ENCODE data around the gene SRGAP1. TPM values are rescaled to one million over a fixed set of nuclear protein-coding genes. Genes with fewer than 3 reads are reported as not detected.

Gene SRGAP1
- total and polyA plus RNA-seq, 2 donors from 2014 or later: 1.8 to 13.5 TPM

- no peak for TF ChIP-seq CTCF (IDR thresholded peaks at IDR 0.05; ENCODE audit: borderline replicate concordance, extremely low read depth, insufficient read depth)
- H3K4me3 ChIP-seq (ENCODE audit: low read length in 3 of 3): no peak overlapping the region
- peaks cover 0 to 2% (median 0%) of the 10 kb centered on the region in 3 donors for H3K4me1 ChIP-seq (ENCODE audit: control insufficient read depth in 2 of 3, insufficient read depth in 2 of 3, low read depth in 1 of 3, low read length in 3 of 3)
- H3K9ac ChIP-seq (ENCODE audit: low read length in 3 of 3): no peak overlapping the region
- FAIRE-seq (no peak), DNase-seq (peak in 1 of 5 donors; percentile 33)
- H3K27me3 ChIP-seq (ENCODE audit: control insufficient read depth, insufficient read depth, low read length): no peaks in the 10 kb centered on the region
- no peak overlapping the region for H3K27ac ChIP-seq (ENCODE audit: low read depth in 2 of 2, low read length in 2 of 2)
- no peaks in the 10 kb centered on the region for H3K9me3 ChIP-seq (ENCODE audit: control insufficient read depth in 2 of 3, insufficient read depth in 1 of 3, low read length in 3 of 3)
- peaks cover 0 to 2% (median 0%) of the 10 kb centered on the region in 3 donors for H3K36me3 ChIP-seq (ENCODE audit: control insufficient read depth in 2 of 3, insufficient read depth in 3 of 3, low read length in 3 of 3)
- intact Hi-C loops (cut with DNase I): no loop called here
Observed at GRCh38 chr12:64099397-64099796, 254.9 kb downstream of the SRGAP1 start.

- no peak for FAIRE-seq
- peaks cover 0 to 2% (median 0%) of the 10 kb centered on the region in 3 donors for H3K4me1 ChIP-seq (ENCODE audit: control insufficient read depth in 2 of 3, insufficient read depth in 2 of 3, low read depth in 1 of 3, low read length in 3 of 3)
- no peaks in the 10 kb centered on the region for H3K27me3 ChIP-seq (ENCODE audit: control insufficient read depth, insufficient read depth, low read length)
- no peak for DNase-seq
- no peak overlapping the region for H3K4me3 ChIP-seq (ENCODE audit: low read length in 3 of 3)
- intact Hi-C loops (cut with DNase I): no loop called here
- no peak overlapping the region for H3K9ac ChIP-seq (ENCODE audit: low read length in 3 of 3)
- H3K36me3 ChIP-seq (ENCODE audit: control insufficient read depth in 2 of 3, insufficient read depth in 3 of 3, low read length in 3 of 3): peaks cover 0 to 2% (median 0%) of the 10 kb centered on the region in 3 donors
- TF ChIP-seq CTCF (IDR thresholded peaks at IDR 0.05; ENCODE audit: borderline replicate concordance, extremely low read depth, insufficient read depth): no peak
- H3K27ac ChIP-seq (ENCODE audit: low read depth in 2 of 2, low read length in 2 of 2): no peak overlapping the region
- H3K9me3 ChIP-seq (ENCODE audit: control insufficient read depth in 2 of 3, insufficient read depth in 1 of 3, low read length in 3 of 3): no peaks in the 10 kb centered on the region
Observed at GRCh38 chr12:64102339-64102738, 257.8 kb downstream of the SRGAP1 start.

- TF ChIP-seq CTCF (IDR thresholded peaks at IDR 0.05; ENCODE audit: borderline replicate concordance, extremely low read depth, insufficient read depth): no peak
- H3K9ac ChIP-seq (ENCODE audit: low read length in 3 of 3): no peak overlapping the region
- H3K27me3 ChIP-seq (ENCODE audit: control insufficient read depth, insufficient read depth, low read length): no peaks in the 10 kb centered on the region
- no peak overlapping the region for H3K4me3 ChIP-seq (ENCODE audit: low read length in 3 of 3)
- DNase-seq (peak in 3 of 5 donors; percentile 29 to 46 (median 44)), FAIRE-seq (no peak)
- H3K9me3 ChIP-seq (ENCODE audit: control insufficient read depth in 2 of 3, insufficient read depth in 1 of 3, low read length in 3 of 3): no peaks in the 10 kb centered on the region
- H3K27ac ChIP-seq (ENCODE audit: low read depth in 2 of 2, low read length in 2 of 2): no peak overlapping the region
- intact Hi-C loops (cut with DNase I): no loop called here
- peaks cover 0 to 2% (median 0%) of the 10 kb centered on the region in 3 donors for H3K36me3 ChIP-seq (ENCODE audit: control insufficient read depth in 2 of 3, insufficient read depth in 3 of 3, low read length in 3 of 3)
- peaks cover 0 to 2% (median 0%) of the 10 kb centered on the region in 3 donors for H3K4me1 ChIP-seq (ENCODE audit: control insufficient read depth in 2 of 3, insufficient read depth in 2 of 3, low read depth in 1 of 3, low read length in 3 of 3)
Observed at GRCh38 chr12:64103825-64104740, 259.6 kb downstream of the SRGAP1 start.

Measured in kidney (tissue), 14 donors.